D721Med (cell line): ENCODE measurements around the gene ZNF438.

Experiments
- DNase-seq: peaks from one replicate; pipeline ENCODE4 v3.0.0; 2011; ENCODE audit warnings: low spot score; ENCODE audit not compliant: insufficient read length
- FAIRE-seq: peaks from 2 replicates; lab custom pipeline; 2011; peaks lifted over from hg19 to GRCh38; lab: Jason Lieb, UNC
- TF ChIP-seq, protein P1 (sequence below): IDR thresholded peaks from 2 replicates; pipeline ENCODE4 v1.5.1; 2012; ENCODE audit warnings: mild to moderate bottlenecking, control low read depth; ENCODE audit not compliant: insufficient read depth; ENCODE audit errors: missing control alignments

Gene ZNF438

GRCh38 chr10:30978843-30979242, 52.8 kb downstream of the ZNF438 start:
- no peak for DNase-seq
- no peak for FAIRE-seq
- TF ChIP-seq, protein P1, sequence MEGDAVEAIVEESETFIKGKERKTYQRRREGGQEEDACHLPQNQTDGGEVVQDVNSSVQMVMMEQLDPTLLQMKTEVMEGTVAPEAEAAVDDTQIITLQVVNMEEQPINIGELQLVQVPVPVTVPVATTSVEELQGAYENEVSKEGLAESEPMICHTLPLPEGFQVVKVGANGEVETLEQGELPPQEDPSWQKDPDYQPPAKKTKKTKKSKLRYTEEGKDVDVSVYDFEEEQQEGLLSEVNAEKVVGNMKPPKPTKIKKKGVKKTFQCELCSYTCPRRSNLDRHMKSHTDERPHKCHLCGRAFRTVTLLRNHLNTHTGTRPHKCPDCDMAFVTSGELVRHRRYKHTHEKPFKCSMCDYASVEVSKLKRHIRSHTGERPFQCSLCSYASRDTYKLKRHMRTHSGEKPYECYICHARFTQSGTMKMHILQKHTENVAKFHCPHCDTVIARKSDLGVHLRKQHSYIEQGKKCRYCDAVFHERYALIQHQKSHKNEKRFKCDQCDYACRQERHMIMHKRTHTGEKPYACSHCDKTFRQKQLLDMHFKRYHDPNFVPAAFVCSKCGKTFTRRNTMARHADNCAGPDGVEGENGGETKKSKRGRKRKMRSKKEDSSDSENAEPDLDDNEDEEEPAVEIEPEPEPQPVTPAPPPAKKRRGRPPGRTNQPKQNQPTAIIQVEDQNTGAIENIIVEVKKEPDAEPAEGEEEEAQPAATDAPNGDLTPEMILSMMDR = no peak

- TF ChIP-seq, protein P1 = no peak
- no peak for FAIRE-seq
- no peak for DNase-seq
Measured at GRCh38 chr10:30977385-30977784, 54.3 kb downstream of the ZNF438 start.

DNA sequence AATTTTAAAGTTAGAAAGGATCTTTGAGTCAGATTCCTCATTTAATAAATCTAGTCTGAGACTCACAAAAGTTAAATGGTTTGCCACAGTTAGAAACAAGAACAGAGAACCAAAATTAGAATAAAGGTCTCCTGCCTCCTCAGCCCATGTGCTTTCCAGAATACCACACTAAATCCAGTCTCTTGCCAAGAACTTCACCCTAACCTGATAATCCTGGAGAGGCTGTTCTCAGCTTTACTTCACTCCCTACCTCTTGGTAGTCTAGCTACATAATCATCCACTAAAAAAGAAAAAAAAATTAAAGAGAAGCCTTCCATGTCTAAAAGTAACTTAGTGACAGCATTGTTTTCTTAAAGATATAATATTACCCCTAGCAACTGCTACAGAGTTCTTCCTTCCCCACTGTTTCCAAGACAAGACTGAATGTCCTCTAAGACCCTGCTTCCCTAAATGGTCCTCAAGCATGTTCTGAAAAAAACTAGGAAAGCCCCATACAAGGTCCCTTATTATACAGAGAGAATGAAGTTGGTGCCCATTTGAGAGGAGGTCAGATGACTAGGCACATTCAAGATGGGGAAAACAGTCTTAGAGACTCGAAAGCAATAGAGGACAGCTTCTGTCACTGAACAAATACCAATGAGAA, 56.8 kb downstream of the ZNF438 start:
- TF ChIP-seq, protein P1 = no peak
- no peak for DNase-seq
- no peak for FAIRE-seq

- DNase-seq = no peak
- peak; percentile 74 for FAIRE-seq
- TF ChIP-seq, protein P1 = no peak
Measured at GRCh38 chr10:30974355-30974754, 57.3 kb downstream of the ZNF438 start.

GRCh38 chr10:30973737-30974136, 57.9 kb downstream of the ZNF438 start:
- no peak for FAIRE-seq
- TF ChIP-seq, protein P1 = no peak

DNA sequence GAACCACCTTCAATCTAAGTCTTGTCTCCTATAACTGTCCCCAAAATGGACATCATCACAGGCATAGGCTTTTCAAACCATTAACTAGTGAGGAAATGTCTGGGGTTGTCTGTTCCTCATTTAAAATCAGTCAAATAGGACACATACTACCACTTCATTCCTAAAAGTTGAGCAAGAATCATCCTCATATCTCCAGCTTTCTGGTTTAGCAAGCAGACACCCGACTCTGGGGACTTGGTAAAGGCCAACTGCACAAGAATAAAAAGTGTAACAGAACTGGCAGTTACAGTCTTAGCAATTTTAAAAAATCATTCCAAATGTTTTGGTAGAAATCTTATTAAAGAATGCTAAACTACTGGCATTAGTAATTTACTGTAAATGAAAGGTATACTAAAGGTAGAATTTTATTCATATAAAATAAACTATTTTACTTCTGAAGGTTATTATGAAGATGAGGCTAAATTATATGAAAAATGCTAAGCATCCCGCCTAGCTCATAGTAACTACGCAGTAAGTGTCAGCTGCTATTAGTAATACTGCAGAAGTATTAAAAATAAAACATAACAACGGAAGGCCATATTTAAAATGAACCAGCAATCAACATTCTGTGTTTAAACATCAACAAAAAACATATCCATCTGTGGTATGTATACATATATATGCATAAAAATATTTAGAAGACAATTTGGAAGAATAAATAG, 60.8 kb downstream of the ZNF438 start:
- TF ChIP-seq, protein P1 = no peak
- FAIRE-seq (no peak), DNase-seq (no peak)

More at GRCh38 chr10:30973737-30974136, 57.9 kb downstream of the ZNF438 start:
- no peak for DNase-seq

DNA sequence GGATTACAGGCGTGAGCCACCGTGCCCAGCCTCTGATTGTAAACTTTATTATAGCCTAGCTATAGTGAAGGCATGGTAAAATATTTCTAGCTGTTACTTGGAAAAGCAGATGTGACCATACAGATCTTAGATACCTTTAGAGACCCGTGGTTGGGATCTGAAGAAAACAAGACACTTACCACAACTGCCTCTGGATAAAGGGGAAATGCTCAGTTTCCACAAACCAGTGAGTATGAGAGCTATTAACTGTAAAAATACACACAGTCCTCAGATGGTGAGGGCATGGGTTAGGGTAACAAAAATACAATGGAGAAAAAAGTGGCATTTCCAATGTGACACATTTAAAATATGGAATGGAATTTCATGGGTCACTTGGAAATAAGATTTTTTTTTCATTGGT, 63.0 kb downstream of the ZNF438 start:
- FAIRE-seq = no peak
- TF ChIP-seq, protein P1 = no peak

More for the DNA sequence above, 63.0 kb downstream of the ZNF438 start:
- no peak for DNase-seq
